CD4-positive, alpha-beta T cell treated with Interferon gamma for 1 hour (primary cell): ENCODE data around the gene AMMECR1L.
"Not testable (repeated sequence)": the region's sequence is repeated elsewhere in the genome, so short reads cannot be mapped to it uniquely, and the experiment has no call there.

Experiments
- DNase-seq: peaks from one replicate; pipeline ENCODE4 v3.0.0-alpha.2; 2020

AMMECR1L gene

DNA sequence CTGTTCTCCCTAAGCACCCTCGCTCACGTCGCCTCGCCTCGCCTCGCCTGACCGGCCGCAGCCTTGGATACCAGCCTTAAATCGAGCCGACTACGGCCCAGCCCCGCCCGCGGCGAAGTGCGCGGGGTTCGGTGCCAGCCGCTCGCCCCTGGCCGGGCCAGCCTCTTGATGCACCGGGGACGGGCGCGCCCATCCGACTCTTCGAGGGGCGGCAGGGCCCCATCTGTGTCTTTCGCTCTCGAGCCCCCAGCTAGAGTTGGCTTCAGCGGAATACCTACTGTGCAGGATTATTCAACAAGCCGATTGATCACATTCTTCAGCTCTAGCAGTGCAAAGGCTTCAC is 808 bp upstream of the AMMECR1L start:
- not testable (repeated sequence) for DNase-seq

GRCh38 chr2:127884861-127885740 is 655 bp downstream of the AMMECR1L start:
- DNase-seq: peak; percentile 40

DNA sequence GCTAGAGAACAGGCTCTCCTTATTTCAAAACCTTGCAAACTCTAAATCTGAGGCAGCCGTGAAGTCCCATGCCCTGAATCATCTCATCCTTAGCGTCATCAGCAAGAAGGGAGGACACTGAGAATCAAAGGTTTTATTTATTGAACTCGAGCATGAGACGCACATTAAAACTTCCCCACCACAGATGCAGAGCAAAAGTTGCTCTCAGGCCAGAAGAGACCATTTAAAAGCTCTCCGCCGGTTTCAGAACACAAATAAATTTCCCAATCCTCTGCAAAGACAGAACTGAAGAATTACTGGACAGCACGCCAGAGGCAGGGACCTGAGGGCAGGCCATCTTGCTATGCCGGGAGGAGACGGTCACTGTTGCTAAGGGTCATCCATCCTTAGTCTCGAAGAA is 1.3 kb downstream of the AMMECR1L start:
- no peak for DNase-seq

DNA sequence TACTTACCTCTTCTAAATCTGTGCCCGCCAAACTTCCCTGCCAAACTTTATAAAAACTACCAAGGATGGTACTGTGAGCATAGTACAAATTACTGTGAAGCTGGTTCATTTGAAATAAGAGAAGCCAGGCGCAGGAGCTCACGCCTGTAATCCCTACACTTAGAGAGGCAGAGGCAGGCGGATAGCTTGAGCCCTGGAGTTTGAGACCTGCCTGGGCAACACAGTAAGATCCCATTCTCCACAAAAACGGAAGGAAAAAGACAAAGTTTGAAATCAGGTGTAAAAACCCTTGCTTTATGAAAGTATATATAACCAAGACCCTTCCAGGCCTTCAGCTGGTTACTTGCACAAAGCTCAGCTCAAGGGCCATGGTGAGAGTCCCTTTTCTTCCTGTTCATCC is 5.9 kb downstream of the AMMECR1L start:
- no peak for DNase-seq

DNA sequence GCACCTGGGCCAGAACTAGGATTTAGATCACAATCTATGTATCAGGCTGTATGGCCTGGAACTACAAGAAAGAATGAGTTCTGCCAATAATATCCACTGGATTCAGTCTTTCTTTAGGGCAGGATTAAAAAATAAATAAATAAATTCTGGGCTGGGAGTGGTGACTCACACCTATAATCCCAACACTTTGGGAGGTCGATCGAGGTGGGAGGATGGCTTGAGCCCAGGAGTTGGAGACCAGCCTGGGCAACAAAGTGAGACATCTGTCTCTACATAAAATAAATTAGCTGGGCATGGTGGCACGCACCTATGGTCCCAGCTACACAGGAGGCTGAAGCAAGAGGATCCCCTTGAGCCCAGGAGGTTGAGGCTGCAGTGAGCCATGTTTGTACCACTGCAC is 8.1 kb downstream of the AMMECR1L start:
- no peak for DNase-seq

- DNase-seq: no peak
These were observed 8.6 kb downstream of the AMMECR1L start for GRCh38 chr2:127877136-127877535.

DNA sequence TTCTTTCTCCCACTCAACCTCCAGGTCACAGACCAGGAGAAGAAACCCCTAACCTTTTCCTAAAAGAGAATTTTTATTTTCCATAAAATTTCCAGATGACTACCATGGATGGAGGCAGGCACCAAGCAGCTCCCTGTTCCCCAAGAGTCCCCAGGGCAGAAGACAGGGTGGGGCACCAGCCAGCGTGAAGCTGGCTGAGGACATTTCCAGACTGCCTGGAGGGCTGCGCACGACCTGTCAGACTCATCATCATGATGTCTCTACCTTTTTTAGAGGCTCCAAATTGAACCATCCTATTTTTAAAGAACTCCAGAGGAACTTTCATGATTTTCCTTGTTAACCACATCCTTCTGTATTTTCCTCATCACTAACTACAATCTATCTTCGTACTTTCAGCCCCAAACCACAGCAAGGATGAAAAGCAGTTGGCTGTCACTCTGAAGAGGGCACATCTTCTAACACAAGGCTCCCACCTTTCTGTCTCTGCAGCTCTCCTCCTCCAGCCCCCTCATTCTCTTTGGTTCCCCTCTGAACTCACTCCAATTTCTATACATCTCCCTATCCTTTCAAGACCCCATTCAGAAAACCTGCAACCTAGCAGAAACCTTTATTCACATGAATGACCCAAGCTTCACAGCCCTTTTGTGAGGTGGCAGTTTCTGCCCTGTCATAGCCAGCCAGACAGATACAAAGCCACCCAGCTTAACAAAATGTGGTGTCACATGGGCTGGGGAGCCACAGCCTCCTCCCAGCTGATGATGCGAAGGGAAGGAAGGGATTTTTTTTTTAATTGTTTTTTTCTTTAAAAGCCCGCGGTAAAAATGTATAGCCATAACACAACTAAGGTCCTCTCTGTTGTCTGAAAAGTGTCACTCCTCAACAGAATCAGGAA is 11.1 kb downstream of the AMMECR1L start:
- no peak for DNase-seq

- DNase-seq: no peak
These were observed 12.0 kb downstream of the AMMECR1L start for GRCh38 chr2:127873707-127874303.

DNA sequence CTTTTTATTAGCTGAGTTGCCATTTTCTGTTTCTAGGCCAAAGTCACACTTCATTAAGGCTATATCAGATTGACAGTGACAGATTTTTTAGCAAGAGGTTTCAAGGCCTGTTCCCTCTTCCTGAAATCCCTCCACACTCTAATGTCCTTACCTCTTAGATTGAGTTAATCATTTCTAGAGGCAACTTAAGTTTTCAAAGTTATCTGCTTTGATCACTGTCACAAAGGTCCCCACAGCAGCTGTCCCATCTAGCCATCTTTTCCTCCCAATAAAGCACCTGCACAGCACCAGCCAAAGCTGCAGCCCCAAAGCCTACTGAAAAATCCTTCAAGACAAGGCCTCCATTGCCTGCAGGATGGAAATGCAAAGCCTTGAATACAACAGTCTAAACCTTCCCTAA is 13.4 kb downstream of the AMMECR1L start:
- DNase-seq: no peak

- no peak for DNase-seq
These were observed 19.8 kb downstream of the AMMECR1L start for GRCh38 chr2:127865926-127866325.

DNA sequence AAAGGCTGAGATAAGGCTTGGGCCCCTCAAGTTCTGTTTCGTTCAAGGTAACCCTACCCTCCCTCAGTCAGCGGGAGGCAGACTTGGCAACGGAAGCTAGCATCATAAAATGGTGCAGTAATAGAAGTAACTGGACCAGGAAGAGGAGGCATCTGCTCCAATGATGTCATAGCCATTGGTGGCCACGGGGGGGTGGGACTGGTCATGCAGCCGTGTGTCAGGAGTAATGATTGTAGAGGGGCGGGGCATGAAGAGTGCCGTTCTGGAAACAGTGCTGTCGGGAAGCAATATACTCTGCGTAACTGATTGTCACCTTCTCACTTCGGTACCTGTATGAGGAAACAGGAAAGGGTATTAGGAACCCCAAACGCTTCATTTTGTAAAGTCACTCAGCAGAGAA is 20.9 kb downstream of the AMMECR1L start:
- no peak for DNase-seq

DNA sequence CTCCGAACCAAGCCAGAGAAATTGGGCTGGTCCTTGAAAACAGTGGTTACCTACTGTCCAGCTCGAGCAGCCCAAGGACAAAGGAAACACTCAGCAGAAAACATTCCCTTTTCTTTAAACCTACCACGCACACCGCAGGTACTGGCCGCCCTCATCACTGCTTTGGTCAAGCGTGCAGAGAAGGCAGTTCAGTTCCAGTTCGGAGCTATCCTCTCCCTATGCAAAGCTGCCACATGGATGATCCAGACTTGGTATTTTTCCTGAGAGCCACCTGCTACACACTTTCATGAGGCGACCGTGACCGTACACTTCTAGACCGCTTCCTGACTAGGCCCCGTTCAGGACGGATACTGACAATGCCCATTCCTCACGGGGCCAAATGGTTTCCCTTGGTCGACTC is 23.5 kb downstream of the AMMECR1L start:
- no peak for DNase-seq

DNA sequence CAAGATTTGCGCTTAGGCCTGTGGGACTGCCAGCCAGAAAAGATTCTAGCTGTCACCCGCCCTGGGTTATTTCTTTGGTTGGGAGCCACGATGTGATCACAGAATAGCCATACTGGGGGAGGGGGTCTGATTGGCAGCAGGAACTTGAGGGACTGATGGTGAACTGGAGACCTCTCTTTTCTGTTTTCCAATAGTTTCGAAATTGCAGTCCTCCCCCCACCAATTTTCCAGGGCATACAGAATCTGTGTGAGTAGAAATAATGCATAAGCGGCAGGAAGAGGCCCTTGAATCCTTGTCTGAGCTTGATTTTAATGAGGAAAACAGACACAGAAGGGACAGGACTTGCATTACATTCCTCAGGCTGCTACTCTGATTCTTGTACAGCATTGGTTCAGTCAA is 25.6 kb downstream of the AMMECR1L start:
- DNase-seq: no peak

DNA sequence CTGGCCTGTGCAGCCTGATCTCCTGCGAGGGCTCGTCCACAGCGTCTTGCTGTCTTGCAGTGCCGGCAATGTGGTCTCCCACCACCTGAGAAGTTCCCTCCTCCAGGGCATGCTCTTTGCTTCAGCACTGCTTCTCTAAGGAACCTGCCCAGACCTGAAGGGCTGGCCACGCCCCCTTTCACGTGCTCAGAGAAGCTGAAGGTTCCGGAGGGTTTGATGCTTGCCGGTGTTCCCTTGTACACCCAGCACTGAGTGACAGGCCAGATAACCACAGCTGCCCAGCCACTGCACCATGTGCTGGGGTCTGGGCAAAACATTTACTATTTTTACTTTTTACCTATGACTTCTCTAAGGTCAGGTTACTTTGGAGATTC is 26.1 kb downstream of the AMMECR1L start:
- DNase-seq: peak; percentile 75

DNA sequence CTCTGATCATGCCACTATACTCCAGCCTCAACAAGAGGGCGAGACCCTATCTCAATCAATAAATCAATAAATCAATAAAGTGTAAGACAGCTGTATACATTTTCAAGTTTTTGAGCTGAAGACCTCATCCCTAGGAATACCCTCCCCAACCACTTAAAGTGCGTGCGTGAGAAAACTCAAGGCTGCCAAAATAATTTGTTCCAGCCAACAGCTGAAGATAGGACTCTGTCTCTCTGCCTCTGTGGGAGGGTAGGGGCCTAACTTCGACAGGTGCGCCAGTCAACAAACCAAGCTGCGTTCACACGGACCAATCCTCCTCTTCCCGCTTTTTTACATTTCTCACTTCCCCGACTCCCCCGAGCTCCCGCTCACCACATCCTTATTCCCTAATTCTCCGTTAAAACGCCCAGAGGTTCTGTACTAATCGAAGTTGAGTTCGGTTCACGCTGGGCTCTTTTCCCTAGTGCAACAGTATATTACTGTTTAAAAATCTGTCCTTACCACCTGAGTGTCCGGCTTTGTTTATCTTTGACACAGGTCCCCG is 28.4 kb downstream of the AMMECR1L start:
- DNase-seq: no peak

GRCh38 chr2:127853671-127854070 is 32.1 kb downstream of the AMMECR1L start:
- no peak for DNase-seq

DNA sequence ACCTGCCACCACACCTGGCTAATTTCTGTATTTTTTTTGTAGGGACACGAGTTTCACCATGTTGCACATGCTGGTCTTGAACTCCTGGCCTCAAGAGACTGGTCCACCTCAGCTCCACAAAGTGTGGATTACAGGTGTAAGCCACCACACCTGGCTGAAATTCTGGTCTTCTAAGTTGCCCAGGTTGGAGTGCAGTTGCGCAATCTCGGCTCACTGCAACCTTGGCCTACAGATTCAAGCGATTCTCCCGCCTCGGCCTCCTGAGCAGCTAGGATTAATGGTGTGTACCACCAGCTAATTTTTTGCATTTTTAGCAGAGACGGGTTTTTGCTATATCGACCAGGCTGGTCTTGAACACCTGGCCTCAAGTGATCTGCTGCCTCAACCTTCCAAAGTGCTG is 33.4 kb downstream of the AMMECR1L start:
- DNase-seq: no peak

- no peak for DNase-seq
These were observed 37.8 kb downstream of the AMMECR1L start for GRCh38 chr2:127847931-127848330.

- DNase-seq: no peak
These were observed 40.8 kb downstream of the AMMECR1L start for GRCh38 chr2:127844973-127845372.

DNA sequence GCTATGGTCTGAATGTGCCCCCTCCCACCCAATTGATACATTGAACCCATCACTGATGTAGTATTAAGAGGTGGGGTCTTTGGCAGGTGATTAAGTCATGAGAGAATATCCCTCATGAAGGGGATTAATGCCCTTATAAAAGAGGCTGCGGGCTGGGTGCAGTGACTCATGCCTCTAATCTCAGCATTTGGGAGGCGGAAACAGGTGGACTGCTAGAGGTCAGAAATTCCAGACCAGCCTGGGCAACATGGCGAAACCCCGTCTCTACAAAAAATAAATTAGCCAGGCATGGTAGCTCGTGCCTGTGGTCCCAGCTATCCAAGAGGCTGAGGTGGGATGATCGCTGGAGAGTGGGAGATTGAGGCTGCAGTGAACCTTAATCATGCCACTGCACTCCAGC is 42.1 kb downstream of the AMMECR1L start:
- DNase-seq: no peak

- no peak for DNase-seq
These were observed 44.1 kb downstream of the AMMECR1L start for GRCh38 chr2:127841466-127842178.

- no peak for DNase-seq
These were observed 44.9 kb downstream of the AMMECR1L start for GRCh38 chr2:127840893-127841292.

DNA sequence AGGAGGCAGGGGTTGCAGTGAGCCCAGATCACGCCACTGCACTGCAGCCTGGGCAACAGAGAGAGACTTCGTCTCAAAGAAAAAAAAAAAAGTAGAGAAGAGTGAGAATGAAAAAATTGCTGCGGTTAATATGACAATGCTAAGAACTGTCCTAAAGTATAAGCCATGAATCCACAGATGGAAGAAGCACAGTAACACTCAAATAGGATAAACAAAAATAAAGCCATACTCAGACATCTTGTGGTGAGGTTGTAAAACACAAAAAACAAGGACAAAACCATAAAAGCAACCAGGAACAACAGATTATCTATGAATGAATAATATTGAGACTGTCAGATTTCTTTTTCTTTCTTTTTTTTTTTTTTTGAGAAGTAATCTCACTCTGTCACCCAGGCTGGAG is 50.8 kb downstream of the AMMECR1L start:
- no peak for DNase-seq
